Measurements from ENCODE around the gene DDX39B. TPM values are rescaled to one million over a fixed set of nuclear protein-coding genes. Genes with fewer than 3 reads are reported as not detected.
"Not testable (repeated sequence)": the region's sequence is repeated elsewhere in the genome, so short reads cannot be mapped to it uniquely, and the experiment has no call there.

The DDX39B gene
- total RNA-seq, 4 donors from 2014 or later = 244 to 322 (median 271) TPM

GRCh38 chr6:31498748-31499147 is 43.1 kb downstream of the DDX39B start:
- DNase-seq (ENCODE audit: low spot score) (no peak), ATAC-seq (ENCODE audit: low FRiP score) (no peak)
- no peak for TF ChIP-seq CTCF (IDR thresholded peaks at IDR 0.05)

- peak; percentile 72 for ATAC-seq (ENCODE audit: low FRiP score)
- DNase-seq (ENCODE audit: low spot score) = peak; percentile 76
- TF ChIP-seq CTCF (IDR thresholded peaks at IDR 0.05) = no peak
These were observed 44.0 kb downstream of the DDX39B start, which contains the start of gene MICB for GRCh38 chr6:31497531-31498476. Gene MICB, plus strand, starts transcription at chr6:31498145. Its CDS starts 49 bp downstream, at chr6:31498194.

GRCh38 chr6:31496826-31497225 is 45.0 kb downstream of the DDX39B start:
- not testable (repeated sequence) for ATAC-seq (ENCODE audit: low FRiP score); DNase-seq (ENCODE audit: low spot score)

GRCh38 chr6:31495580-31495979 is 46.2 kb downstream of the DDX39B start:
- TF ChIP-seq CTCF (IDR thresholded peaks at IDR 0.05) = no peak
- ATAC-seq (ENCODE audit: low FRiP score) = no peak
- DNase-seq (ENCODE audit: low spot score) = no peak

GRCh38 chr6:31493875-31494694 is 47.7 kb downstream of the DDX39B start:
- peak; percentile 80 for ATAC-seq (ENCODE audit: low FRiP score)
- peak in 1 of 3 donors; percentile 51 for TF ChIP-seq CTCF (IDR thresholded peaks at IDR 0.05)
- DNase-seq (ENCODE audit: low spot score) = peak; percentile 76

GRCh38 chr6:31493550-31493874 is 48.3 kb downstream of the DDX39B start:
- DNase-seq (ENCODE audit: low spot score); ATAC-seq (ENCODE audit: low FRiP score): not testable (repeated sequence)

- ATAC-seq (ENCODE audit: low FRiP score) = no peak
- no peak for TF ChIP-seq CTCF (IDR thresholded peaks at IDR 0.05)
- DNase-seq (ENCODE audit: low spot score) = no peak
These were observed 51.5 kb downstream of the DDX39B start for GRCh38 chr6:31490115-31490873.
